Astrocyte of the spinal cord (primary cell): ENCODE results near the gene GCSAM.

ENCODE experiments used
- DNase-seq: peaks from one replicate; pipeline ENCODE4 v3.0.0; 2011; ENCODE audit warnings: low read depth, low spot score
- H3K4me3 ChIP-seq: 2 replicates; pipeline ENCODE4 v1.5.1; 2011; ENCODE audit warnings: low read depth, mild to moderate bottlenecking, low read length, moderate library complexity
- CTCF ChIP-seq: IDR thresholded peaks from 2 replicates; pipeline ENCODE4 v1.5.1; 2012; ENCODE audit warnings: low read depth, mild to moderate bottlenecking, low read length, inconsistent platforms
- in situ Hi-C: cut with HindIII; loops from 2 replicates; pipeline ENCODE4 v1.10.0; 2017; ENCODE audit warnings: low sequenced_read_pairs

The GCSAM gene

GRCh38 chr3:112131111-112131510 is 1.9 kb downstream of the GCSAM start:
- no peak for DNase-seq
- H3K4me3 ChIP-seq: no peak overlapping the region
- TF ChIP-seq CTCF: no peak
- in situ Hi-C loops: no loop called here

- no peak for DNase-seq
- in situ Hi-C loops: no loop called here
- no peak for TF ChIP-seq CTCF
- no peak overlapping the region for H3K4me3 ChIP-seq
Observed at GRCh38 chr3:112130638-112130993, 2.4 kb downstream of the GCSAM start.

GRCh38 chr3:112129925-112130637 is 3.0 kb downstream of the GCSAM start:
- in situ Hi-C loops: no loop called here
- DNase-seq: no peak
- no peak overlapping the region for H3K4me3 ChIP-seq
- TF ChIP-seq CTCF: no peak

GRCh38 chr3:112128843-112129727 is 4.0 kb downstream of the GCSAM start:
- no peak overlapping the region for H3K4me3 ChIP-seq
- no peak for DNase-seq
- TF ChIP-seq CTCF: no peak
- in situ Hi-C loops: no loop called here

- no peak for DNase-seq
- in situ Hi-C loops: no loop called here
- no peak overlapping the region for H3K4me3 ChIP-seq
- no peak for TF ChIP-seq CTCF
Observed at GRCh38 chr3:112127522-112128494, 5.2 kb downstream of the GCSAM start.

GRCh38 chr3:112126511-112126911 is 6.5 kb downstream of the GCSAM start:
- no peak for TF ChIP-seq CTCF
- no peak overlapping the region for H3K4me3 ChIP-seq
- DNase-seq: no peak
- in situ Hi-C loops: no loop called here
